ENCODE data around the gene SF1.

Gene SF1

DNA sequence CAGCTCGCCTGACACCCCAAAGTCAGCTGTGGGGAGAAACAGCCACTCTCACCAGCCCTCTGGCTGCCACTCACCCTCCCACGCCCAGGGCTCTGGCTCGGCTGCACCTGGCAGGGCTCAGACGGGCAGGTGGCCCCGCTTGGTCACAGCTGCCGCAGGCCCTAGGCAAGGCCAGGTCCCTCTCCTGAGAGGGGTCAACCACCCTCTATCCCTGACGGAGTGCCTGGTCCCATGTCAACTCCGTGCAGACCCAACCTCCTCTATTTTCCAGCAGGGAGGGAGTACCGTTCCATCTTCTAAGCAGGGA lies 22.8 kb upstream of the SF1 start:
- no peak for DNase-seq

DNA sequence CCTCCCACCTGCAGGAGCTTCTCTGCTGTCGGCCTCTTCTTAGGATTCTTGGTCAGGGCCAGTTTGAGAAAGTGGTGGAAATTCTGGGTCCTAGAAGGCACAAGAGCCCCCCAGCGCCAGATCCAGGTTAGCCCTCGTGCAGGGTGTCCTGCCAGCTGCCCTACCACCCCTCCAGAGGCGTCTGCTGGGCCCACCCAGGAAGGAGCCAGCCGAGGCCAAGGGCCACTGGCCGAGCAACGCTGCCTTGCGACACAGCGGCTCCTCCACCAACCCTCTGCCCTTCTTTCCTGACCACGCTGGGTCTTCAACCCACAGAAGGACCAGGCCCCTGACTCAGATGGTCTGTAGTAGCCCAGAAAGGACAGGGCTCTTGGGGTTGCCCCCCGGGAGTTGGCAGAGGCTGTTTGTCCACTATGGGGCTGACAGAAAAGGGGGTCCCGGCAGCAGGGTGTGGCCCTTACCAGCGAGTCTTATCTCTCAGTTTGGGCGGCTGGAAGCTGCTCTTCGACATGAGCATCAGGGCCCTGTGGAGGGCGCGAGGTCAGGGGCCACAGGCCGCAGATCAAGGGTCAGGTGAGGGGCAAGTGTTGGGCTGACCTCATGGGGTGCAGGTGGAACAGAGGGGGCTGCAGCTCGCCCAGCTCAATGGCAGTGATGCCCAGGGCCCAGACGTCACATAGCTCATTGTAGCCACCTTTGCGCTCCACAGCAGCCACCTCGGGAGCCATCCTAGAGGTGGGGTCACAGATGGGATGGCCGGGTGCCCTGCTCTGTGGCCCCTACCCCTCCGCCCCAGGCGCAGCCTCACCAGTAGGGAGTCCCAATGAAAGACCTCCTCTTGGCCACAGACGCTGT lies 22.2 kb upstream of the SF1 start:
- no peak for DNase-seq

DNA sequence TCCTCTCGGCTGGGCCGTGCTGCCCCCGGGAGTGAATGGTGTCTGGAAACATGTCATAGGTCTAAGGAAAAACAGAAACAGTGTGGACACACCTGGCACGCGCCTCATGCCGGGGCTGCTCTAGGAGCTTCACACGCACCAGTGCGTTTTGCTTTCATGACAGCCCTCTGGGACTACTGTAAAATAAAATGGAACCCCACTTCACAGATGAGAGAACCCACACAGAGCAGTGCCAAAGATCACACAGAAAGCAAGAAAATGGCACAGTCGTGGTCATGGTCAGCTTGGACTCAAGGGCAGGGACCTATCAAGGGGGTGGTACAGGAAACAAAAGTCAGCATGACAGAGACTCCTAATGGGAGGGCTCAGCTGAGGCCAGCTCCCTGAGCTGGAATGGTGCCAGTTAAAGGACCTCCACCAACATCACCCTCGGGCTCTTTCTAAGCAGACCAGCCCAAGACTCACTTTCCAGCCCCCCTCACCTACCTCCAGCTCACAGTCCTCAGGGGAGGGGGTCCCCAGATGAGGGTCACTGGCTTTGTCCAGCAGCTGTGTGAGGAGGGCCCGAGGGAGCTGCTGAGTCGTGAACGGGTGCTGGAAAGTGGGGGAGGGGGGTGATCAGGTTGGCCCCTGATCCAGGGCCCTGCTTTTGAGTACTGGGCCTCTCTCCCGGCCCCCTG lies 21.4 kb upstream of the SF1 start:
- no peak for DNase-seq

DNA sequence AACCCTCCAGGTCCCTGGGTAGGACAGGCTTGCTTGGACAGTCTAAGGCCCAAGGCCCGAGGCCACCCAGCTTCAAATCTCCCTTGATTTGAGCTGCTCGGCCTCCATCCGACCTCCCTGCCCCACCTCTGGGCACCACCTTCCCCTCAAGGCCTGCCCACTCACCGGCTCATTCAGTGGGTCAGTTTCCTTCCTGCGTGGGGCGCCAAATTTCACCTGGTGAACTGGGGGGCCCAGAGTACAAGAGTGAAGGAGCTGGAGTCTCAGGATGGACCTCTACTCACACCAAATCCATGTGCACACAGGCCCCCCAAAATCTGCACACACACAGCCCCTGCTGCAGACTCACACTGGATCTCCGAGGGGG lies 20.9 kb upstream of the SF1 start:
- no peak for DNase-seq

DNA sequence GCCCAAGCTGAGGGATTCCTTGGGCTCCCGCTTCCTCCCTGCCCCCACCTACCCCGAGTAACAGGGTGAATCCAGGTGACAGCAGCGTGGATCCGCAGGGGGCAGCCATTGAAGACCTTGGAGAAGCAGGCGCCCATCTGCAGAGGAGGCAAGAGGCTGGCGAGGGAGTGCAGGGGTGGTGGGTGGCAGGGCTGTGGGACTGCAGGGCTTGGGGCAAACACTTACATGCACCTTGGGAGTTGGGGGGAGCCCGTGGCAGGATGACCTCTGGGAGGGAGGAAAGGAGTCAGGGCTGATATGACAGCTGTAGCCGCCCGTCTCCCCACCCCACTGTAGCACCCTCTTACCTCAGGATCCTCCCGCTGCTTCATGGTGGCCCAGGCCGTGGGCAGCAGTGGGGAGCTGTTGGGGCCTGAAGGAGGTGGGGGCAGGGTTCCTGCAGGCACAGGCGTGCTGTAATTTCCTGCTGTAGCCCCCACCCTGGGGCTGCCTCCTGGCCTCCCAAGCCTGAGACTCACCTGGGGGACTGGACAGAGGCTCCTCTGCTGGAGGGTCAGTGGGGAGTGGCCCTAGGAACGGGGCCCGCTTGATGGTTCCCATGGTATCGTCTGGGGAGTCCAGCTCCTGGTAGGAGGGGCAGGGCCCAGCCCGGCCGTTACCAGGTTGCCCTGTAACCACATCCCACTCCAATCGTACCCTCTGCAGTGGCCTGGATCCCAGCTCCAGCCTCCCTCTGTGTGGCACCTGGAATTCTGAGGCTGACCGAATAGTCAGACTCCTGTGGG lies 18.6 kb upstream of the SF1 start:
- DNase-seq: no peak

DNA sequence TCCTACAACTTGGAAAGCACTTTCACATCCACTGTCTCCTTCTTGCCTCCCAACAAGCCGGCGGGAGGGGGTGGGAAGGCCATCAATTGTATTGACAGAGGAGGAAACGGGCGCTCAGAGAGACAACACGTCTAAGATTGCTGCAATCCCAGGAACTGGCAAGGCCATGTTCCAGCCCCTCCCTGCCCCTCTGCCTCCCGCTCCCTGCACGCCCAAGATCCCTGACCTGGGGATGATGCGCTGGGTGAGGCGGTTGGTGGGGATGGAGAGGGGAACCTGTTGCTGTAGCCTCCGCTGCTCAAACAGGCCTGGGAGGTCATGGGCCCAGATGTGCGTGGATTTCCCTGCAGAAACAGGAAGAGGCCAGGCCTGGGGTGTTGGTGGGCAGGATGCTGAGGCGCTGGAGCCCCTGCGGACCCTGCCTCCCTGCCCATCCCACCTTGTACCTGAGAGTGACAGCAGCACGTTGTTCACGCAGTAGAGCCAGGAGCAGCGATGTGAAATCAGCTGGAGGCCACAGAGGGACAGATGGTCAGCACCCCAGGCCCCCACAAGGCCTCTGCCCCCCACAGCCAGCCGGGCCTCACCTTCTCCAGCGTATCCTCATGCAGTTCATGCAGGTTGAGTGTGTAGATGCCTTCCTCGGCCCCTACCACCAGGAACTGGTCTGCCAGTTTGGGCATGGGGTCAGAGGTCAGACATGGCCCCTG lies 17.9 kb upstream of the SF1 start:
- no peak for DNase-seq

DNA sequence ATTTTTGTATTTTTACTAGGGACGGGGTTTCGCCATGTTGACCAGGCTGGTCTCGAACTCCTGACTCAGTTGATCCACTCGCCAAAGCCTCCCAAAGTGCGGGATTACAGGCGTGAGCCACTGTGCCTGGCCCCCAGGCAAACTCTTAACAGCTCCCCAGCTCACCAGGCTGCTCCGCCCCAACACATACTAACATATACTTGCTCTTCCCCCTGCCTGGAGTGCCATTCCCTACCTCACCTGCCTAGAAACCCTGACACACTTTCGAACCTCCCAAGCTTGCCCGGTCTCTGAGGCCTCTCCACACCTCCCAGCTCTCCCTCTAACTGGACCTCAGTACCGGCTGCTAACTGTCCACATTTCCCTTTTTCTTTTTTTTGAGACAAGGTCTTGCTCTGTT lies 16.2 kb upstream of the SF1 start:
- DNase-seq: no peak

DNA sequence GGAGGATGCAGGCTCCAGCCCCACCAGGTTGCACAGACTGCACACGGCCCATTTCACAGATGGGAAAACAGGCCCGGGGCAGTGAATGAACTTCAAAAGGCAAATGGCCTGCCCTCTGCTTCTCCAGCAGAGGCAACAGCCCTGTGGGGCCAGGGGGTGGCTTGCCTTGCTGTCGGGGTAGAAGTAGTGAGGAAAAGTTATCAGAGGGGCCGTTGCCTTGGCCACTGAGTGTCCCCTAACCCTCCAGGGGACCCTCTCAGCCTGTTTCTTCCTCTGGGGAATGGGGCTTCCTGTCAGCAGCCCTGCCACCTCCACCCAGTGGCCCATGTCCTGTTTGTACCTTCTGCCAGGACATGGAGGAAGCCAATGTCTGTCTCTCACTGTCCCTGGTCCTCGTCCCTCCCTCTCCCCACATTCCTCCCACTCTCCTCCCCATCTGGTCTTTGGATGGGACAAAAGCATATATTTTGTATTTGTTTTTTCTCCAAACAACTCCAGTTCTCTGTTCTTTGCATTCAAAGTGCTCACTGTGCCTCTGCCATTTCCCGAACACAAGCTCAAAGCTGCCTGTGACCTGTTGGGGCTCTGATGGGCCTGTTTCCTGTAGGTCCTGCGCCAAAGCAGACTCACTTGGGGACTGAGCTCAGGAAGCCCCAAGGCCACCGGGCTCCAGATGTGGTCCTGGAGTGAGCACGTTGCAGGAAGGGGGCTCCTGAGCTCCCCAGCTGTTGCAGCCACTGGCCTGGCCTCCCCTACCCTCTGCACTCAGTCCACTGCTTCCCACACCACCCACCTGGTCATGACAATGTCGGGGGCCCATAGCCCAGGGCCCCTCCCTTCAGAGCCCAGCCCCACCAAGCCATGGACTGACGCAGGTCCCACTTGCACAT lies 15.2 kb upstream of the SF1 start:
- DNase-seq: no peak

DNA sequence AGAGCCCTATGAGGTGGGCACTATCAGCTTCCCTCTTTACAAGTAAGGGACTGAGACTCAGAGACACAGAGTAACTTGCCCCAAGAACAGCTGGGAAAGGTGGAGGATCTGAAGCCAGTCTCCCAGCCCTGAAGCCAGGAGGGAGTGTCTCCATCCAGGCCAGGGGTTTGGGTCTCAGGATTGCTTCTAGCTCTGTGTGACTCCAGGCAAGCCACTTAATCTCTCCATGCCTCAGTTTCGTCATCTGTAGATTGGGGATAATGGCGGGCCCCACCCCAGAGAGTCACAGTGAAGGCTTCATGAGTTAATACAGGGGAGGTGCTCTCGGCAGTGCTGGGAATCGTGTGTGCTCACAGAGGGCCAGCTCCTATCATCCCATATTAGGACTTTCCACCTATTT lies 14.1 kb upstream of the SF1 start:
- no peak for DNase-seq

DNA sequence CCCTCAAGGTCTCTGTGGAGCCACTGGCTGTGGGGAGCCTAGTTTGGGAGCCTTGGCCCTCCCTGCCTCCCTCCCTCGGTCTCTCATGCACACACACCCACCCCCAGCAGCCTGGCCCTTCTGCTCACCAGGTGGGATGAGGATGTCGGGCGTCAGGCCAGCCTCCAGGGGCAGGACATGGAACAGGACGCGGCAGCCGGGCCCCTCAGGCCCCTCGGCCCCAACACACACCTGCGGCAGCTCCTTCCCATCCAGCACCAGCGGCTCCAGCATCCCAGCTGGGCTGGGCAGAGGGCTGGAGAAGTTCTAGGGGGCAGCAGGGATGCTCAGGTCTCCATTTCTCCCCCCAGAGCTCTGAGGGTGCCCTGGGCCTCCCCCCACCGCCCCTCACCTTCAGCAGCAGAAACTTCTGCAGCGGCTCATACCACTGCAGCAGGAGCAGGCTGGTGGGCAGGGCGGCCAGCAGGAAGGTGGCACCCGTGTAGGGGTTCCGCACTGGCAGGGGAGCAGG lies 13.5 kb upstream of the SF1 start:
- no peak for DNase-seq

DNA sequence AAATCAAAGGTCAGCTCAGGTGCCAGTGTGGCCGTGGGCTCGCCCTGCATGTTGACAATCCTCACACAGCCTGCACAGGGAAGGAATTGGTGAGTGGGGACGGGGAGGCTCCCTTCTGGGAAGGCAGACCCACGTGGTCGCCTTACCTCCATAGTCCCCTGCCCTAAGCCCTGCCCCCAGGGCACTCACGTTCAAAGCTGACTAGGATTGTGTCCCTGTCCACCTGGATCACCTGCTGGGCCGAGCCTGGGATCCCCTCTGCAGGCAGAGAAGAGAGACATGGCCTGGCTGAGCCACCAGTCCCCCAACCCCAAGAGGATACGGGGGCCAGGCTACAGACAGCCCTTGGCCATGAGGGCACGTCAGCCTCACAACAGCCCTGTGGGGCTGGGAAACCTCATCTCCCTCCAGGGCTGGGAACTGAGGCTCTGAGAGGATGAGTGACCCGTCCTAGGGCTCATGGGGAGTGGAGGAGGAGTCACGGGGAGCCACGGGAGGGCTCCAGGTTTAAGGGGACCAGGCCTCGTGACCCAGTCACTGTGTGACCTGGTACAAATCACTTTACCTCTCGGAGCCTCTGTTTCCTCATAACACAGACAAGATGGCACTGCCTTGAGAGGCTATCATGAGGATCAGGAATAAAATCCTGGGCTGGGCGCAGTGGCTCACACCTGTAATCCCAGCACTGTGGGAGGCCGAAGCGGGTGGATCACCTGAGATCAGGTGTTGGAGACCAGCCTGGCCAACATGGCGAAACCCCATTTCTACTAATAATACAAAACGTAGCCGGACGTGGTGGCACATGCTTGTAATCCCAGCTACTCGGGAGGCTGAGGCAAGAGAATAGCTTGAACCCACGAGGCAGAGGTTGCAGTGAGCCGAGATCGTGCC lies 12.1 kb upstream of the SF1 start:
- no peak for DNase-seq

DNA sequence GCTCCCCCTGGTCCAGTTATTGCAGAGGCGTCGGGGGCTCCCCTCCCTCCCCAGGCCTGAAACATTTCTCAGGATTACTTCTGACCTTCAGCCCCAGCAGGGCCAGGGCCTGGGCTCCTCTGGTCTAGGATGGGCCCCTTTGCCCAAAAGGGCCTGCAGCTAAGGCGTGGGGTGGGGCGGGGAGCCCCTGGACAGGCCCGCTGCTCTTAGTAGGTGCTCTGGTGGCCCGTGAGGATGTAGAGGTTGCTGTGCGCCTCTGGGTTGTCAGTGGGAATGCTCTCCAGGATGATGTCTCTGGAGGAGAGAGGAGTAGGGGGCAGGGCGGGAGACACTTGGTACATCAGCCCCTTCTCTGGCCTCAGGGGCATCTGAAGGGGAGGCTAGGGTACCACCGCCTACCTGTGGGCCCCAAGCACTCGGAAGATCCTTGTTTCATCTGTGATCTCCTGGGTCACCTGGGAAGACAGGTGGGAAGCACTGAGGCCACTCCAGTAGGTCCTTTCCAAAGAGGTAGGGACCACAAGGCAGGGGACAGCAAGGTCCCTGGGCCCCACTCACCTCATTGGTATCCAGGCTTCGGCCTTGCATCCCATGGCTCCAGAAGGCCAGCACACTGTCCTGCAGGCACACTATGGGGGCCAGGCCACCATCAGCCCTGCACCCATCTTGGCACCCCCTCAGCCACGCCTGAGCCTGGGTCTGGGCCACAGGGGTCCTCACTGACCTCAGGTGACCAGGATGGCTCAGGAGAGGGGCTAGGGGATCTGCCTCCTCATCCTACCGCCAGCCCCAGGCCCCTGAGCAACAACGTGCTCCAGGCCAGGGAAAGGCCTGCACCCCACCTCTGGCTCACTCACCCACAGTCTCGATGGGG lies 11.2 kb upstream of the SF1 start:
- DNase-seq: no peak

DNA sequence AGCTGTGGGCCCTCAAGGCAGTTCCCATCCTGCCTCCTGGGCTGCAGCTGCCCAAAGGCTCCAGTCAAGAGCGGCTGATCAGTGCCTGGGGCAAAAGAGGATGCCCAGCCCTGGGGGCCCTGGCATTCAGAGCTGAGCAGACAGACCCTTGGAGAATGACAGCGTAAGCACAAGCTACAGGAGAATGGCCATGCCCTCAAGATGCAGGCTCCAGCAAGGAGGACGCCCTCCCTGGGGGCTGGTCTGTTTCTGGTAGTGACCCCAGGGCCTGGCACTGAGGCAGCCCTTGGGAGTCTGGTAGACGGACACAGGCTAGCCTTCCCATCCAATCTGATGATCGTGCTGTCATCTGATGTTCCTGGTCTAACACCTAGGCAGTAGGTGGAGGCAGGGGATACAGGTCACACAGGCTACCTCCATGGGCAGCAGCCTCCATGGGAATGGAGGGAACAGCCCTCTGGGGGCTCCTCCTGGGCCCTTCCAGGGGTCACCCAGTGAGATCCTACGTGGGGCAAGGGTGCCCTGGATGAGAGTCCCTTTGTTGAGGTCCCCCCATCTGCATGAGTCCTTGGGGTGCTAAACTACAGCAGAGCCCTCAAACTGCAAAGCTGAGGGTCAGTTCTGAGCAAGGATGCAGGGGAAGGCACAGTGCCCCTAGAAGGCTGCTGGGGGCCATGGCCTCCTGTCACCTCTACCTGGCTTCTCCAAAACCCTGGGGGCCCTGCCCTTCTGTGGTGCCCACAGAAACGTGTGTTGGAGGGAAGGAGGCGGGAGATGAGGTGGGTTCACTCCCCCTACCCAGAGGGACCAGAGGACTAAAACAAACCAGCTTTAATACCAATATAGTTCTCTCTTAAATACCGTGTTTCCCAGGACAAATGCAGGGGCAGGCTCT lies 10.2 kb upstream of the SF1 start:
- no peak for DNase-seq

DNA sequence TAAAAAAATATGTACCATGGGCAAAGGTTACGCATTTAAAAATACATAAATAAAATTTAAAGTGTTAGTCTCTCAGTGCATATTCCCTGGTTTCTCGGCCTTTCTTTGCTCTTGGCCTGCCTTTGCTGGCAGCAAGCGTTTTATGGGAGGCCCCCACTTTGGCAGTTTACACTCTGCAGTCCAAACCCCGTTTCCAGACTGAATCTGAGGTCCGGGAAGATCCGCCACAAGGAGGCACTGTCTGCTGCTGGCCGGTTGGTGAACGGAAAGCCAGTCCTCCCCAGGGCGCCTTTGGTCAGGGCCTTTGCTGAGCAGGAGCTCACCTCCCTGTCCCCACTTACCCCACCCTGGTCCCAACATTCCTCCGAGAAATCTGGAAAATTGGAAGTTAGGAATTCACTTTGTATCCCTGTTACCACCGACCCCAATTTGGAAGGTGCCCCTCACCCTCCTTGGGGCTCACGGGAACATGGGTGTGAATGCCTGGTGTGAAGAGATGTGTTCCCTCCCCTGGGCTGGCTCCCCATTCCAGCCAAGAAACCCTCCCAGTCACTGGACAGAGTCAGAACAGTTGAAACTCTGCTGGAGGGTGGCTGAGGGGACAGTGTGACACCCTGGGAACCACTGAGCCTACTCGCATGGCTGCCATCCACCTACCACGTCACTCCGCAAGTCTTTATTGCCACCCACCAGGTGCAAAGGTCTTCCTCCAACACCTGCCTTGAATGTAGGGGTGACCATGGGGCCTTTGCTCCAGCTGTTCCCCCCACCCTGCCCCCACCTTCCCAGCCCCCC lies 9.4 kb upstream of the SF1 start:
- DNase-seq: no peak

DNA sequence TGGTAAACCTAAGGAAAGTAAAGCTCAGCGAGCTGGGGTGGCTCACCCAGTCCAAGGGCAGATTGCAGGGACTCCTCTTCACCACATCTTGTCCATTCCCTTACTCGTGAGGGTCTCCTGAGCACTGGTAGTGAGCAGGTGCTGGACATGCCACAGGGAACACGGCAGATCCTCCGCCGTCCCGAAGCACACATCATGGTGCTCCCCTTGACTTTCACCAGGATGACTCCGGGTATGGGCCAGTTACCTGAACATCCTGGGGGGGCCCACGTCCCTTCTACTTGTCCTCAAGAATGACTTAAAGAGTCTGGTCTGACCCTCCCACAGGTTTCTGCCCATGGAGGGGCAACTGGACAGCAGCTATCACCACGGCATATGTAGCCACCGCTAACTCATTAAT lies 8.0 kb upstream of the SF1 start:
- no peak for DNase-seq

DNA sequence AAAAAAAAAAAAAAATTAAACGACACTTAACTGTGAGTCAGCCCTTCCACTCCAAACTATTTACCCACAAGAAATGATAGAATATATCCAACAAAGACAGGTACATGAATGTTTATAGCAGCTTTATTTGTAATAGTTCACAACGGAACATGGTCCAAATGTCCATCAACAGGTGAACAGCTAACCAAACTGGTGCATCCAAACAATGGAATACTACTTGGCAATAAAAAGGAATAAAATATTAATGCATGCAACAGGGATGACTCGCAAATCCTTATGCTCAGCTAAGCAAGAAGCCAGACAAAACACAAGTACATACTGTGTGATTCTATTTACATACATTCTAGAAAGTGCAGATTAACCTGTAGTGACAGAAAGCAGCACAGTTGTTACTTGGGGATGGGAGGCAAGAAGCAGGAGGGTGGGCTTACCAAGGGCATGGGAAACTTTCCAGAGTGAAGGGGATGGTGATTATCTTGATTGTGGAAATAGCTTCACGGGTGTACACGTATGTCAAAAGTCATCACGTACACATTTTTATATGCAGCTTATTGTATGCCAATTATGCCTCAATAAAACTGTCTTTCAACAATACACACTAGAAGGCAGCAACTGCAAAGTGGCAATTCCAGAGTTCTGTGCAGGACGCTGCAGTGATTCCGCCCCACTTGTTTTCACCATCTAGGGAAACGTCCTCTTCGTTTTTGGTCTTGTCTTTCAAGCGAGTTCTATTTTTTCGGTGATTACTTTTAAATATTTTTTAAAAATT lies 6.7 kb upstream of the SF1 start:
- no peak for DNase-seq

DNA sequence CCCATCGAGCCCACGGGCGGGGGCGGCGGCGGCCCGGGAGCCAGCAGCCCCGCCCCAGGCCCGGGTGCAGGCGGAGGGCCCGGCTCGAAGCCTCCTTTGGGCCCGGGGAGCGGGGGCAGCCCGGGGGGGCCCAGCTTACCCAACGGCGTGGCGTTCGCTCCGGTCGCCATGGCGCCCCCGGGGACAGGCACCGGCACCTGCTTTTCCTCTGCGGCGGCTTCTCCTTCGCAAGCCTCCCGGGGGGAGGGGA lies 194 bp downstream of the SF1 start:
- DNase-seq: no peak

All from NCI-H774 (cell line).